H9 (cell line): Measurements from ENCODE around the gene SORCS2. TPM values are rescaled to one million over a fixed set of nuclear protein-coding genes. Genes with fewer than 3 reads are reported as not detected.

ENCODE experiments used
- DNase-seq: peaks from one replicate; pipeline ENCODE4 v3.0.0-alpha.2; 2017
- H2AFZ ChIP-seq: one replicate; pipeline ENCODE4 v1.6.1; 2013; ENCODE audit warnings: mild to moderate bottlenecking, low read length, control low read depth, moderate library complexity
- H2AK5ac ChIP-seq: 2 replicates; pipeline ENCODE4 v1.6.1; 2013; ENCODE audit warnings: low read length, control low read depth, mixed read lengths; ENCODE audit not compliant: insufficient read length
- H2BK120ac ChIP-seq: one replicate; pipeline ENCODE4 v1.6.1; 2013; ENCODE audit warnings: low read depth, mild to moderate bottlenecking, low read length, control low read depth, inconsistent platforms; ENCODE audit not compliant: poor library complexity, severe bottlenecking
- H2BK12ac ChIP-seq: 2 replicates; pipeline ENCODE4 v1.6.1; 2013; ENCODE audit warnings: low read length, control low read depth, mixed read lengths, low read depth; ENCODE audit not compliant: insufficient read length
- H2BK15ac ChIP-seq: 2 replicates; pipeline ENCODE4 v1.6.1; 2013; ENCODE audit warnings: low read depth, low read length, control low read depth
- H2BK20ac ChIP-seq: one replicate; pipeline ENCODE4 v1.6.1; 2013; ENCODE audit warnings: low read depth, mild to moderate bottlenecking, low read length, control low read depth, inconsistent platforms; ENCODE audit not compliant: poor library complexity, severe bottlenecking
- H2BK5ac ChIP-seq: 2 replicates; pipeline ENCODE4 v1.6.1; 2013; ENCODE audit warnings: low read length, control low read depth, mixed read lengths; ENCODE audit not compliant: insufficient read length
- H3K14ac ChIP-seq: 2 replicates; pipeline ENCODE4 v1.6.1; 2013; ENCODE audit warnings: low read length, control low read depth; ENCODE audit not compliant: insufficient read depth
- H3K18ac ChIP-seq: 2 replicates; pipeline ENCODE4 v1.6.1; 2013; ENCODE audit warnings: low read depth, mild to moderate bottlenecking, mixed read lengths, low read length, control low read depth; ENCODE audit not compliant: insufficient read length
- H3K23ac ChIP-seq: 2 replicates; pipeline ENCODE4 v1.6.1; 2013; ENCODE audit warnings: low read length, control low read depth, mixed read lengths, low read depth; ENCODE audit not compliant: insufficient read length
- H3K23me2 ChIP-seq: 2 replicates; pipeline ENCODE4 v1.6.1; 2013; ENCODE audit warnings: low read depth, mild to moderate bottlenecking, mixed read lengths, low read length, control low read depth; ENCODE audit not compliant: insufficient read length, poor library complexity, severe bottlenecking
- H3K27ac ChIP-seq: 2 replicates; pipeline ENCODE4 v1.5.1; 2013; ENCODE audit warnings: low read length, control low read depth, mixed read lengths, low read depth; ENCODE audit not compliant: insufficient read length
- H3K27me3 ChIP-seq: 2 replicates; pipeline ENCODE4 v1.6.1; 2013; ENCODE audit warnings: low read length, control low read depth, inconsistent platforms; ENCODE audit not compliant: insufficient read depth
- H3K4ac ChIP-seq: 2 replicates; pipeline ENCODE4 v1.6.1; 2013; ENCODE audit warnings: low read depth, mild to moderate bottlenecking, control low read depth, inconsistent platforms, low read length, moderate library complexity
- H3K4me1 ChIP-seq: 2 replicates; pipeline ENCODE4 v1.6.1; 2013; ENCODE audit warnings: low read length, control low read depth, inconsistent platforms; ENCODE audit not compliant: insufficient read depth
- H3K4me2 ChIP-seq: 2 replicates; pipeline ENCODE4 v1.6.1; 2013; ENCODE audit warnings: low read length, control low read depth, mixed read lengths; ENCODE audit not compliant: insufficient read length, insufficient read depth
- H3K56ac ChIP-seq: 2 replicates; pipeline ENCODE4 v1.6.1; 2013; ENCODE audit warnings: low read depth, mild to moderate bottlenecking, mixed read lengths, low read length, control low read depth; ENCODE audit not compliant: insufficient read length
- H3K79me1 ChIP-seq: 2 replicates; pipeline ENCODE4 v1.6.1; 2013; ENCODE audit warnings: low read depth, mild to moderate bottlenecking, moderate library complexity, low read length, control low read depth, inconsistent platforms; ENCODE audit not compliant: insufficient read depth, poor library complexity, severe bottlenecking
- H3K79me2 ChIP-seq: 2 replicates; pipeline ENCODE4 v1.6.1; 2013; ENCODE audit warnings: low read length, control low read depth, inconsistent platforms; ENCODE audit not compliant: insufficient read depth
- H3K9ac ChIP-seq: 2 replicates; pipeline ENCODE4 v1.6.1; 2013; ENCODE audit warnings: low read length, control low read depth, mixed read lengths; ENCODE audit not compliant: insufficient read length; ENCODE audit errors: extremely low read depth
- H3K9me3 ChIP-seq: one replicate; pipeline ENCODE4 v1.6.1; 2013; ENCODE audit warnings: low read depth, low read length, inconsistent platforms; ENCODE audit not compliant: control insufficient read depth
- H3T11ph ChIP-seq: one replicate; pipeline ENCODE4 v1.6.1; 2013; ENCODE audit warnings: mild to moderate bottlenecking, low read length, control low read depth, inconsistent platforms
- H4K20me1 ChIP-seq: one replicate; pipeline ENCODE4 v1.6.1; 2013; ENCODE audit not compliant: control insufficient read depth, insufficient read length, insufficient read depth
- H4K5ac ChIP-seq: 2 replicates; pipeline ENCODE4 v1.6.1; 2013; ENCODE audit warnings: low read depth, mild to moderate bottlenecking, mixed read lengths, low read length, control low read depth; ENCODE audit not compliant: insufficient read length
- H4K8ac ChIP-seq: replicated peaks from 2 replicates; pipeline ENCODE4 v1.6.1; 2013; ENCODE audit warnings: low read length, control low read depth, mixed read lengths, low read depth; ENCODE audit not compliant: insufficient read length
- H4K91ac ChIP-seq: 2 replicates; pipeline ENCODE4 v1.6.1; 2013; ENCODE audit warnings: low read depth, mild to moderate bottlenecking, moderate library complexity, mixed read lengths, low read length, control low read depth; ENCODE audit not compliant: insufficient read length
- H3K27ac Mint-ChIP-seq, 3 experiments: 2 replicates in 2 of 3; 3 replicates in 1 of 3; pipeline ENCODE4 v1.8.0; 2020 to 2021; ENCODE audit warnings: mixed read lengths in 3 of 3, mild to moderate bottlenecking in 1 of 3, moderate library complexity in 1 of 3
- H3K27me3 Mint-ChIP-seq: 2 replicates; pipeline ENCODE4 v1.8.0; 2021; ENCODE audit warnings: low read depth, mild to moderate bottlenecking, moderate library complexity, mixed read lengths
- H3K36me3 Mint-ChIP-seq, 3 experiments: 2 replicates in 2 of 3; 3 replicates in 1 of 3; pipeline ENCODE4 v1.8.0; 2020 to 2021; ENCODE audit warnings: low read depth in 3 of 3, mixed read lengths in 3 of 3; ENCODE audit not compliant: insufficient read depth in 1 of 3
- H3K4me1 Mint-ChIP-seq, 2 experiments: 2 replicates each; pipeline ENCODE4 v1.8.0; 2020; ENCODE audit warnings: mixed read lengths in 2 of 2
- H3K4me3 Mint-ChIP-seq, 2 experiments: 2 replicates in 1 of 2; 3 replicates in 1 of 2; pipeline ENCODE4 v1.8.0; 2020 to 2021; ENCODE audit warnings: mild to moderate bottlenecking in 2 of 2, mixed read lengths in 2 of 2, moderate library complexity in 1 of 2
- H3K9me3 Mint-ChIP-seq, 2 experiments: 2 replicates in 1 of 2; 3 replicates in 1 of 2; pipeline ENCODE4 v1.8.0; 2020; ENCODE audit warnings: mild to moderate bottlenecking in 2 of 2, mixed read lengths in 2 of 2, moderate library complexity in 1 of 2
- WGBS: extraction: QIAGEN DNeasy Blood & Tissue Kit; methylation state at CpG from one replicate; pipeline ENCODE4 v1.1.7; 2013; ENCODE audit warnings: missing lambda C conversion rate, low lambda C conversion rate, mixed read lengths; ENCODE audit not compliant: insufficient read length; ENCODE audit errors: extremely low coverage; 5-methylcytosine and 5-hydroxymethylcytosine counted together
- total RNA-seq: library from RNA; stranded (reverse); gene quantifications from 2 replicates; pipeline ENCODE4 v1.2.1, GENCODE V29; 2021
- TF ChIP-seq, protein P1 (sequence below): fragments of 200-600 bp; sonication (generic); conservative IDR thresholded peaks from 3 replicates; pipeline ENCODE4 v1.8.0; 2021; ENCODE audit warnings: antibody characterized with exemption, mild to moderate bottlenecking

The SORCS2 gene
- total RNA-seq, 1 experiment from 2014 or later = 0.57 TPM

DNA sequence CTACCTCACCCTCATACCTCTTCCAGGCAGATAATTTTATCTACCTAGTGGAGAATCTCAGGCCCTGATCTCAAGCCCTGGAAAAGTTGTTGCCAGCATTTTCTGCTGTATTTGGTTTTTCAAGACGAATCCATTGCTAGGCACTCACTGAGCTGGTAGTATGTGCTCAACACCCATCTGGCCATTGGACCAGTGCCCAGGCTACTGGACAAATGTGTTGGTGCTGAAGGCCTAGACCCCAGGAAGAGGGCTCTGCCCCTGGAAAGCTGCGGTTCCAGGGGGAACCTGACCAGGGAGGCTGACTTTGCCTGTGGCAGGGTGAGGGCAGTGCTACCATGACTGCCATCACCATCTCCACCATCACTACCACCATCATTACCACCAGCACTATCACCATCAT, 170.0 kb downstream of the SORCS2 start:
- Mint-ChIP-seq H3K9me3 (peaks cover 0 to 2% of the 10 kb centered on the region in 2 experiments; a peak in 2 of 5 replicates), H3K4me3 (no peak overlapping the region), H3K4me1 (peaks cover 8 to 9% of the 10 kb centered on the region in 2 experiments), H3K27me3 (peaks cover 4% of the 10 kb centered on the region), H3K36me3 (no peaks in the 10 kb centered on the region; a peak in 1 of 7 replicates), H3K27ac (no peak overlapping the region)
- Histone ChIP-seq H3K23ac (no peak overlapping the region), H2BK15ac (no peak overlapping the region), H4K5ac (peak overlapping the region; percentile 6), H3K79me1 (no peaks in the 10 kb centered on the region), H3K23me2 (no peaks in the 10 kb centered on the region), H3K27me3 (no peaks in the 10 kb centered on the region), H3K27ac (no peak overlapping the region), H3K4me2 (no peak overlapping the region), H2BK120ac (no peak overlapping the region), H4K8ac (no peak overlapping the region), H3K79me2 (no peaks in the 10 kb centered on the region), H3K56ac (no peak overlapping the region), H2AK5ac (no peak overlapping the region), H2AFZ (no peak overlapping the region), H2BK5ac (no peak overlapping the region), H3K4ac (no peak overlapping the region), H2BK12ac (no peak overlapping the region), H3T11ph (no peak overlapping the region), H4K20me1 (no peaks in the 10 kb centered on the region), H2BK20ac (no peak overlapping the region), H3K9me3 (no peaks in the 10 kb centered on the region), H3K4me1 (peaks cover 4% of the 10 kb centered on the region; the same call in 1 of the 2 replicates), H3K14ac (no peak overlapping the region), H4K91ac (no peak overlapping the region), H3K9ac (no peak overlapping the region), H3K18ac (no peak overlapping the region)
- TF ChIP-seq, protein P1, sequence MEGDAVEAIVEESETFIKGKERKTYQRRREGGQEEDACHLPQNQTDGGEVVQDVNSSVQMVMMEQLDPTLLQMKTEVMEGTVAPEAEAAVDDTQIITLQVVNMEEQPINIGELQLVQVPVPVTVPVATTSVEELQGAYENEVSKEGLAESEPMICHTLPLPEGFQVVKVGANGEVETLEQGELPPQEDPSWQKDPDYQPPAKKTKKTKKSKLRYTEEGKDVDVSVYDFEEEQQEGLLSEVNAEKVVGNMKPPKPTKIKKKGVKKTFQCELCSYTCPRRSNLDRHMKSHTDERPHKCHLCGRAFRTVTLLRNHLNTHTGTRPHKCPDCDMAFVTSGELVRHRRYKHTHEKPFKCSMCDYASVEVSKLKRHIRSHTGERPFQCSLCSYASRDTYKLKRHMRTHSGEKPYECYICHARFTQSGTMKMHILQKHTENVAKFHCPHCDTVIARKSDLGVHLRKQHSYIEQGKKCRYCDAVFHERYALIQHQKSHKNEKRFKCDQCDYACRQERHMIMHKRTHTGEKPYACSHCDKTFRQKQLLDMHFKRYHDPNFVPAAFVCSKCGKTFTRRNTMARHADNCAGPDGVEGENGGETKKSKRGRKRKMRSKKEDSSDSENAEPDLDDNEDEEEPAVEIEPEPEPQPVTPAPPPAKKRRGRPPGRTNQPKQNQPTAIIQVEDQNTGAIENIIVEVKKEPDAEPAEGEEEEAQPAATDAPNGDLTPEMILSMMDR = no peak
- DNase-seq = no peak
- no CpG with 5 or more reads among the region's 2 CpGs for WGBS
